GM23338 (cell line): ENCODE results near the gene PRAF2. TPM values are rescaled to one million over a fixed set of nuclear protein-coding genes. Genes with fewer than 3 reads are reported as not detected.

ENCODE experiments used
- ATAC-seq: fragments of 200-7000 bp; cut with Tn5 transposase; 3 replicates; pipeline ENCODE4 v1.9.1; 2020
- DNase-seq: peaks from one replicate; pipeline ENCODE4 v3.0.0-alpha.2; 2015; ENCODE audit warnings: low spot score
- H2AFZ ChIP-seq: fragments of 200-600 bp; sonication (generic); 2 replicates; pipeline ENCODE4 v1.8.0; 2016; ENCODE audit warnings: antibody characterized with exemption, mild to moderate bottlenecking, moderate library complexity
- H3F3A ChIP-seq: fragments of 200-600 bp; sonication (generic); replicated peaks from 2 replicates; pipeline ENCODE4 v1.8.0; 2017; ENCODE audit warnings: antibody characterized with exemption, mixed run types, low read depth
- H3K27ac ChIP-seq: fragments of 200-600 bp; sonication (generic); 2 replicates; pipeline ENCODE4 v1.6.1; 2016; ENCODE audit warnings: low read depth
- H3K27me3 ChIP-seq: fragments of 200-600 bp; sonication (generic); 2 replicates; pipeline ENCODE4 v1.8.0; 2016; ENCODE audit warnings: mild to moderate bottlenecking, mixed run types, moderate library complexity; ENCODE audit not compliant: insufficient read depth
- H3K36me3 ChIP-seq: fragments of 200-600 bp; sonication (generic); 2 replicates; pipeline ENCODE4 v1.8.0; 2016; ENCODE audit warnings: mild to moderate bottlenecking; ENCODE audit not compliant: insufficient read depth
- H3K4me1 ChIP-seq: fragments of 200-600 bp; sonication (generic); 2 replicates; pipeline ENCODE4 v1.8.0; 2016; ENCODE audit warnings: mild to moderate bottlenecking, moderate library complexity; ENCODE audit not compliant: insufficient read depth
- H3K4me2 ChIP-seq: fragments of 200-600 bp; sonication (generic); 2 replicates; pipeline ENCODE4 v1.7.1; 2017; ENCODE audit warnings: mixed run types
- H3K4me3 ChIP-seq: fragments of 200-600 bp; sonication (generic); 2 replicates; pipeline ENCODE4 v1.6.1; 2016; ENCODE audit warnings: mixed run types
- H3K79me2 ChIP-seq: fragments of 200-600 bp; sonication (generic); replicated peaks from 2 replicates; pipeline ENCODE4 v1.8.0; 2017; ENCODE audit warnings: mild to moderate bottlenecking; ENCODE audit not compliant: insufficient read depth
- H3K9me2 ChIP-seq: fragments of 200-600 bp; sonication (generic); 2 replicates; pipeline ENCODE4 v1.8.0; 2017; ENCODE audit not compliant: insufficient read depth
- H4K20me1 ChIP-seq: fragments of 200-600 bp; sonication (generic); replicated peaks from 2 replicates; pipeline ENCODE4 v1.8.0; 2017; ENCODE audit warnings: mild to moderate bottlenecking; ENCODE audit not compliant: insufficient read depth
- H3K27ac Mint-ChIP-seq: 2 replicates; pipeline ENCODE4 v1.8.0; 2020; ENCODE audit warnings: inconsistent platforms, mild to moderate bottlenecking, moderate library complexity, mixed read lengths
- H3K27me3 Mint-ChIP-seq: 3 replicates; pipeline ENCODE4 v1.8.0; 2022; ENCODE audit warnings: low read depth, mild to moderate bottlenecking, moderate library complexity, mixed read lengths, inconsistent platforms; ENCODE audit not compliant: insufficient read depth, poor library complexity
- H3K36me3 Mint-ChIP-seq: 3 replicates; pipeline ENCODE4 v1.8.0; 2021; ENCODE audit warnings: low read depth, mild to moderate bottlenecking, inconsistent platforms, moderate library complexity, mixed read lengths
- H3K4me1 Mint-ChIP-seq: 3 replicates; pipeline ENCODE4 v1.8.0; 2020; ENCODE audit warnings: mild to moderate bottlenecking, inconsistent platforms, mixed read lengths
- H3K4me3 Mint-ChIP-seq: 3 replicates; pipeline ENCODE4 v1.8.0; 2021; ENCODE audit warnings: moderate library complexity, mild to moderate bottlenecking, inconsistent platforms, mixed read lengths
- H3K9me3 Mint-ChIP-seq: 3 replicates; pipeline ENCODE4 v1.8.0; 2020; ENCODE audit warnings: moderate library complexity, mild to moderate bottlenecking, inconsistent platforms, mixed read lengths
- CTCF ChIP-seq, 2 experiments: fragments of 200-600 bp in 1 of 2; sonication (generic) in 1 of 2; conservative IDR thresholded peaks; 2 replicates each; pipeline versions ENCODE4 v1.5.1 to v1.6.1; 2016 to 2017; ENCODE audit warnings: antibody characterized with exemption in 2 of 2, low read depth in 2 of 2, mild to moderate bottlenecking in 2 of 2, moderate library complexity in 1 of 2
- ETS1 ChIP-seq: IDR thresholded peaks from 2 replicates; pipeline ENCODE4 v1.6.1; 2016; ENCODE audit warnings: antibody characterized with exemption
- EZH2 ChIP-seq: fragments of 200-600 bp; sonication (generic); IDR thresholded peaks from one replicate; pipeline ENCODE4 v1.8.0; 2017; ENCODE audit warnings: antibody characterized with exemption, mild to moderate bottlenecking, low read depth; ENCODE audit not compliant: unreplicated experiment
- EZH2phosphoT487 ChIP-seq: fragments of 200-600 bp; sonication (generic); IDR thresholded peaks from one replicate; pipeline ENCODE4 v1.8.1; 2018; ENCODE audit warnings: antibody characterized with exemption; ENCODE audit not compliant: unreplicated experiment
- JUNB ChIP-seq: IDR thresholded peaks from one replicate; pipeline ENCODE4 v1.6.1; 2016; ENCODE audit warnings: antibody characterized with exemption; ENCODE audit not compliant: unreplicated experiment
- NANOG ChIP-seq: IDR thresholded peaks from 2 replicates; pipeline ENCODE4 v1.6.1; 2016; ENCODE audit warnings: antibody characterized with exemption, borderline replicate concordance
- ZNF331 ChIP-seq: fragments of 250-450 bp; sonication (Bioruptor Pico); IDR thresholded peaks from 2 replicates; pipeline ENCODE4 v1.5.0; 2020; ENCODE audit warnings: low read depth, mild to moderate bottlenecking, moderate library complexity
- ZNF462 ChIP-seq: fragments of 250-450 bp; sonication (Bioruptor Pico); IDR thresholded peaks from 2 replicates; pipeline ENCODE4 v1.5.0; 2020; ENCODE audit warnings: mild to moderate bottlenecking, moderate library complexity
- polyA plus RNA-seq: library from polyadenylated mRNA; unstranded; fragments of >200 nt; fragmentation: Nextera tagmentation; extraction: Ambion mirVana; gene quantifications from 2 replicates; pipeline ENCODE4 v1.2.1, GENCODE V29; 2016
- total RNA-seq: library from RNA; depleted of rRNA; stranded (reverse); fragments of >200 nt; shearing (Covaris generic); gene quantifications from 2 replicates; pipeline ENCODE4 v1.2.3, GENCODE V29; 2014
- TF ChIP-seq, protein P1 (sequence below): IDR thresholded peaks from one replicate; pipeline ENCODE4 v1.6.1; 2018; ENCODE audit warnings: antibody characterized with exemption; ENCODE audit not compliant: unreplicated experiment

The PRAF2 gene
- total and polyA plus RNA-seq, 2 experiments from 2014 or later: 6.3 to 22.1 TPM

- TF ChIP-seq ZNF462 (CRISPR knock-in tag): no peak
These were observed 1.1 kb downstream of the PRAF2 start (continued) for GRCh38 chrX:49072712-49073095.

DNA sequence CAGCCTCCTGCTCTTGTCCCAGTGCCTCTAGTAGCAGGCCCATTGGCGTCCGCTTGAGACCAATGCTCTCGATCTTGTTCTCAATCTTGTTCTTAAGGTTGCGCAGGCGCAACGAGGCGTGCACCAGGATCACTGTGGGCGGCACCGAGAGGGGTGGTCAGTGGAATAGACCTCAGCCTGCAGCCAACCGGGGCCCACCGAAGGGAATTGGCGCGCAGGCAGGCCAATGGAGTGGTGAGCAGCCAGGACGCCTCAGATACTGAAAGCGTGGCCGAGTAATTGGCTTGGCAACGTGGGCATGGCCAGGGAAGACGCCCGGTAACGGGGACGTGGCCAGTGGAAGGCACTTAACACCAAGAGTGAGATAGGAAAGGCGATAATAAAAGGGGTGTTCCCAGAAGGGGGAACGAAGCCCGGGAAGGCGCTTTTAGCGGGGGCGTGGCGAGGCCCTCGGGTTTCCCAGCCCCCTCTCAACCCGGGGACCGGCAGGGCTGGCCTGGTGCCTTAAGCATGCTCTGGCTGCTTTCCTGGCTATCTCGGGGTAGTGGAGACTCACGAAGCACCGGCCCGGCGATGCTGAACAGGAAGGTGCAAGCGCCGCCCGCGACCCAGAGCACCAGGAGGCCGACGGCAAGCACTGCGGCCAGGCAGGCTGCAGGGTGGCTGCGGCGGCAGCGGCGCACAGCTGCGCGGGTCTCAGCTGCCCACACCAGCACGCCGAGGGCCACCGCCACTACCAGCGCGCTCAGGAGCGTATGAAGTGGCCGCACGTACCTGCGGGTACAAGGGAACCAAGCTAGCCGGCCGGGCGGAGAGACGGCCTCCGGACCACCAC lies 1.7 kb downstream of the PRAF2 start:
- no peaks in the 10 kb centered on the region; the same call in 1 of the 3 replicates for H3K9me3 Mint-ChIP-seq
- Histone ChIP-seq H3K9me2 (no peaks in the 10 kb centered on the region), H4K20me1 (no peaks in the 10 kb centered on the region), H3K27ac (no peak overlapping the region), H3K4me3 (peak overlapping the region; percentile 83), H3K4me1 (no peaks in the 10 kb centered on the region), H2AFZ (no peak overlapping the region), H3K79me2 (peaks cover 4% of the 10 kb centered on the region; the same call in 1 of the 2 replicates), H3F3A (no peaks in the 10 kb centered on the region), H3K36me3 (no peaks in the 10 kb centered on the region), H3K27me3 (no peaks in the 10 kb centered on the region), H3K4me2 (peak overlapping the region; percentile 84)
- peak overlapping the region; percentile 78; the same call in 1 of the 2 replicates for H3K27ac Mint-ChIP-seq
- peak overlapping the region; percentile 85 for H3K4me3 Mint-ChIP-seq
- peak; percentile 86 for ATAC-seq
- peaks cover 14% of the 10 kb centered on the region for H3K4me1 Mint-ChIP-seq
- H3K36me3 Mint-ChIP-seq: no peaks in the 10 kb centered on the region
- DNase-seq: peak; percentile 87
- TF ChIP-seq, protein P1, sequence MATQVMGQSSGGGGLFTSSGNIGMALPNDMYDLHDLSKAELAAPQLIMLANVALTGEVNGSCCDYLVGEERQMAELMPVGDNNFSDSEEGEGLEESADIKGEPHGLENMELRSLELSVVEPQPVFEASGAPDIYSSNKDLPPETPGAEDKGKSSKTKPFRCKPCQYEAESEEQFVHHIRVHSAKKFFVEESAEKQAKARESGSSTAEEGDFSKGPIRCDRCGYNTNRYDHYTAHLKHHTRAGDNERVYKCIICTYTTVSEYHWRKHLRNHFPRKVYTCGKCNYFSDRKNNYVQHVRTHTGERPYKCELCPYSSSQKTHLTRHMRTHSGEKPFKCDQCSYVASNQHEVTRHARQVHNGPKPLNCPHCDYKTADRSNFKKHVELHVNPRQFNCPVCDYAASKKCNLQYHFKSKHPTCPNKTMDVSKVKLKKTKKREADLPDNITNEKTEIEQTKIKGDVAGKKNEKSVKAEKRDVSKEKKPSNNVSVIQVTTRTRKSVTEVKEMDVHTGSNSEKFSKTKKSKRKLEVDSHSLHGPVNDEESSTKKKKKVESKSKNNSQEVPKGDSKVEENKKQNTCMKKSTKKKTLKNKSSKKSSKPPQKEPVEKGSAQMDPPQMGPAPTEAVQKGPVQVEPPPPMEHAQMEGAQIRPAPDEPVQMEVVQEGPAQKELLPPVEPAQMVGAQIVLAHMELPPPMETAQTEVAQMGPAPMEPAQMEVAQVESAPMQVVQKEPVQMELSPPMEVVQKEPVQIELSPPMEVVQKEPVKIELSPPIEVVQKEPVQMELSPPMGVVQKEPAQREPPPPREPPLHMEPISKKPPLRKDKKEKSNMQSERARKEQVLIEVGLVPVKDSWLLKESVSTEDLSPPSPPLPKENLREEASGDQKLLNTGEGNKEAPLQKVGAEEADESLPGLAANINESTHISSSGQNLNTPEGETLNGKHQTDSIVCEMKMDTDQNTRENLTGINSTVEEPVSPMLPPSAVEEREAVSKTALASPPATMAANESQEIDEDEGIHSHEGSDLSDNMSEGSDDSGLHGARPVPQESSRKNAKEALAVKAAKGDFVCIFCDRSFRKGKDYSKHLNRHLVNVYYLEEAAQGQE: no peak
- TF ChIP-seq ETS1 (no peak), ZNF331 (CRISPR knock-in tag) (no peak), NANOG (no peak), EZH2phosphoT487 (no peak), EZH2 (no peak), CTCF (conservative IDR thresholded peaks at IDR 0.05; ENCODE audit: low read depth in 2 of 2) (no peak), JUNB (no peak)
- peaks cover 13% of the 10 kb centered on the region for H3K27me3 Mint-ChIP-seq
